GM13976 (cell line): ENCODE results near the gene RETN.

Source experiments
- DNase-seq: peaks from one replicate; pipeline ENCODE4 v3.0.0; 2012; ENCODE audit warnings: low spot score
- in situ Hi-C: fragments of 300-500 bp; cut with MboI; formaldehyde crosslinking; loops from one replicate; pipeline ENCODE4 v1.12.0; 2022; ENCODE audit warnings: low sequenced_read_pairs, mixed read lengths, inconsistent platforms; ENCODE audit not compliant: unreplicated experiment
- TF ChIP-seq, protein P1 (sequence below): IDR thresholded peaks from 2 replicates; pipeline ENCODE4 v1.5.1; 2012; ENCODE audit warnings: borderline replicate concordance, mild to moderate bottlenecking; ENCODE audit not compliant: insufficient read depth; ENCODE audit errors: extremely low read depth, missing control alignments, control extremely low read depth

Gene RETN

DNA sequence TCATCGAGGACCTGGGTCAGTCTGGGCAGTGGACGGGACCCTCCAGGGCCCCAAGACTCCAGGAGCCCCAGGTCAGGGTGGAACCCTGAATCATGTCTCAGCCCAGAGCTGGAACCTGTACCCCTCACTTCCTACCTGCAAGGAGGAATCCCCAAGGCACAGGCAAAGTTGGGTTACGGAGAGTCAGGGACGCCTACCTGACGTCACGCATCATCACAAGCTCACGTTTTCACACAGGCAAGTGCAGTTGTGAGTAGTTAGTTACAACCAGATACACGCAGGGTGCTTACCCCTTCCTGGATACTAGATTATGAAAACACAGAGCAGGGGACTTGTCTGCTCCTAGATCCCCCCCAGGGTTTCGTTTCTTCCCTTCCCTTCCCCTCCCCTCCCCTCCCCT, 1.9 kb downstream of the RETN start:
- no peak for DNase-seq
- in situ Hi-C loops = loop anchor here (25.0 kb wide), 1 partner anchor 308 kb away; no protein-coding TSS in a partner anchor
- TF ChIP-seq, protein P1, sequence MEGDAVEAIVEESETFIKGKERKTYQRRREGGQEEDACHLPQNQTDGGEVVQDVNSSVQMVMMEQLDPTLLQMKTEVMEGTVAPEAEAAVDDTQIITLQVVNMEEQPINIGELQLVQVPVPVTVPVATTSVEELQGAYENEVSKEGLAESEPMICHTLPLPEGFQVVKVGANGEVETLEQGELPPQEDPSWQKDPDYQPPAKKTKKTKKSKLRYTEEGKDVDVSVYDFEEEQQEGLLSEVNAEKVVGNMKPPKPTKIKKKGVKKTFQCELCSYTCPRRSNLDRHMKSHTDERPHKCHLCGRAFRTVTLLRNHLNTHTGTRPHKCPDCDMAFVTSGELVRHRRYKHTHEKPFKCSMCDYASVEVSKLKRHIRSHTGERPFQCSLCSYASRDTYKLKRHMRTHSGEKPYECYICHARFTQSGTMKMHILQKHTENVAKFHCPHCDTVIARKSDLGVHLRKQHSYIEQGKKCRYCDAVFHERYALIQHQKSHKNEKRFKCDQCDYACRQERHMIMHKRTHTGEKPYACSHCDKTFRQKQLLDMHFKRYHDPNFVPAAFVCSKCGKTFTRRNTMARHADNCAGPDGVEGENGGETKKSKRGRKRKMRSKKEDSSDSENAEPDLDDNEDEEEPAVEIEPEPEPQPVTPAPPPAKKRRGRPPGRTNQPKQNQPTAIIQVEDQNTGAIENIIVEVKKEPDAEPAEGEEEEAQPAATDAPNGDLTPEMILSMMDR = no peak

DNA sequence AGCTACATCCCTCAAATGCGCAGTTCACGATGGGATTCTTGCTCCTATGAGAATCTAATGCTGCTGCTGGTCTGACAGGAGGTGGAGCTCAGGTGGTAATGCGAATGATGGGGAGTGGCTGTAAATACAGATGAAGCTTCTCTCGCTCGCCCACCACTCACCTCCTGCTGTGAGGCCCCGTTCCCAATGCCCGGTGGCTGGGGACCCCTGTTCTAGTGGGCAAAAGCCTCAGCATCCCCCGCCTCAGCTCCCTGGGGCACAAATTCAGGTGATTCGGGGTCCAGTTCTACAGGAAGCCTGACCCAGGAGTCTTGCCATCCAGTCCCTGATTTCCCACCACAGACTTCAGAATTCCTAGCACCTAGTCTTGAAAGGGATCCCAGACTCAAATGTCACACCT, 3.7 kb downstream of the RETN start:
- TF ChIP-seq, protein P1 = no peak
- in situ Hi-C loops = loop anchor here (25.0 kb wide), 1 partner anchor 310 kb away; no protein-coding TSS in a partner anchor

DNA sequence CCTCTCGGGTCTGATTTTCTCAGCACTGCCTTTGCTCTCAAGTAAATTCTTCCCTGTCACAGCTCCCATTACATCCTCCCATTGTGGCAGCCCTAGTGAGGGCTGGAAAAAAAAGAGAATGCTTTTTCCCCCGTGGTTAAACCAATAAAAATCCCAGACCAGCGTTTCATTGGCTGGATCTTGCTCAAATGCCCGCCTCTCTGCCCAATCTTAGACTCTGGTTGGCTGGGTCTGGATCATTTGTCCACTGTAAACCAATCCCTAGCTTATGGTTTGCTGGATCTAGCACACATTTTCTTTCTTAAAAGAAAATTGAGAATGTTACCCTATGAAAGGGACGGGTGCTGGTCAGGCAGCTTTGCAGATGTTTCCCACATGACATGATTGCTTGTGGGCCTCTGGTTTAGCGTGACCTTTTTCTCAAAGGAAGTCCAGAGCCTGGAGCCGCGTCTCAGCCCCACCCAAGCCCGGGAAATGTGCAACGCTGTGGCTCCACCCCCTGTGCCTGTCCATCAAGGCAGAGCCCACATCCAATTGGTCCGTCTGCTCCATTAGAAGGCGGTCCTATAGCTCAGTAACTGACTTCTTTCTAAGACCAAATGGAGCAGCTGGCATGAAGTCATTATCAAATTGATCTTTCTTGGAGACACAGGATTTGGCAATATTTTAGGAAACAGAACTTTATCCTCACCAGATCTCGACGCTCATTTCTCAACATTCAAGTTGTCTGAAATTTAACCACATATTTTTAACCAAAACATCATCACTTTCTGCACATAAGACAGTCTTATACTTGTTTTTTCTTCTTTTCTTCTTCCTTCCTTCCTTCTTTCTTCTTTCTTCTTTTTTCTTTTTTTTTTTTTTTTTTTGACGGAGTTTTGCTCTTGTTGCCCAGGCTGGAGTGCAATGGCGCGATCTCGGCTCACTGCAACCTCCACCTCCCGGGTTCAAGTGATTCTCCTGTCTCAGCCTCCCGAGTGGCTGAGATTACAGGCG, 5.5 kb downstream of the RETN start:
- DNase-seq = peak; percentile 64
- TF ChIP-seq, protein P1 = no peak
- in situ Hi-C loops = loop anchor here (25.0 kb wide), 1 partner anchor 312 kb away; no protein-coding TSS in a partner anchor

More for the DNA sequence above, 3.7 kb downstream of the RETN start:
- no peak for DNase-seq

DNA sequence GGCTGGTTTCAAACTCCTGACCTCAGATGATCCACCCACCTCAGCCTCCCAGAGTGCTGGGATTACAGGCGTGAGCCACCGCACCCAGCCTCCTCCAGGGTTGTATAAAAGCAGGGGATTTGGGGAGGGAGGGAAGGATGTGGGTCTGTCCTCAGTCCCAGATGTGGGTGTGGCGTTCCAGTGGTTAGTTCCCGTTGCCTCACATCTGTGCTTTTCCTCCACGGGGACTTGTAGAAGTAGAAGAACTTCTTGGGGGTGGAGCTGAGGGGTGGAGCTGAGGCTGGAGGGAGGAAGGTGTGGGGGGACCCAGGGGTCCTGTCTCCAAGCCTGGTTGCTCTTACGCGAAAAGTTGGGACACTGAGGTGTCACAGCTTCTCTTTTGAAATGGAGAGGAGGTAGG, 7.5 kb downstream of the RETN start:
- in situ Hi-C loops = no loop called here
- no peak for DNase-seq
- TF ChIP-seq, protein P1 = no peak

DNA sequence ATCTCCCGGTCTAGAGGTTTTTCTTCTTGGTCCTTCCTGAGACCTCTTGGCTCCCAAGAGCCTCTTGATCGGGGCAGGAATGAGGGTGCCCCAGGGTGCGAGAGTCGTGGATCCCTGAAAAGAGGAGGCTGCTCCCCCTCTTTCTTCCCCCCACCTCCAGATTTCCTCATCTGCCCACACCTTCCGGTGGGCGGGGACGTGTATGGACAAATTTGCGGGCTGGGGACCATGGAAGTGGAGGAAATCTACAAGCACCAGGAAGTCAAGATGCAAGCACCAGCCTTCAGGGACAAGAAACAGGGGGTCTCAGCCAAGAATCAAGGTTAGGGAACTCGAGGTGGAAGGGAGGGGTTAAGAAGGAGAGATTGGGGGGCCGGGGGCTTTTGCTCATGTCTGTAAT, 8.0 kb downstream of the RETN start, which contains the start of gene MCEMP1:
TSS of gene MCEMP1 (plus strand) at position 237 of the 400 bp plus-strand sequence. CDS start at position 268, 31 bp downstream.
- in situ Hi-C loops = no loop called here
- DNase-seq = no peak
- TF ChIP-seq, protein P1 = no peak

DNA sequence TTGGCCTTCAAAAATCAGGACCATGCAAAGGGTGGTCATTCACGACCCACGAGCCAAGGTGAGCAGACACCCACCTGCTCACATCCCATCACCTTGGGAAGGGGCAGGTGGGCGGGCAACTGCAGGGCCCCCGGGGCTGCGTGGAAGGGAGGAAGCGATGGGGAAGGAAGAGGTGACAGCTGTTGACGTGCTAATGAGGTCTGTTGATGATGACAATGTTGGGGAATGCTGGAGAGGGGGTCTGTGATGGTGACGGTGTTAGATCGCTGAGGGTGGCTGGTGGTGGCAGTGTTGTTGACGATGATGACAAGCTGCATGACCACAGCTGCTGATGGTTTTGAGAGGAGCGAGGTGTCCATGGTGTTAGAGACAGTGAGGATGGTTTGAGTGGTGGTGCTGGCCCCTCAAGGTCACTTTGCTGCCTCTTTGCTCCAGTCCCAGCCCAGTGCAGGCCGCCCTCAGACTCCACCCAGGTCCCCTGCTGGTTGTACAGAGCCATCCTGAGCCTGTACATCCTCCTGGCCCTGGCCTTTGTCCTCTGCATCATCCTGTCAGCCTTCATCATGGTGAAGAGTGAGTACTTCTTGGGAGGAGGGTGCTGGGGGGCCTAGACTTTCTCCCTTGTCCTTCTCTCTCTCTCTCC, 8.9 kb downstream of the RETN start:
- DNase-seq = no peak
- TF ChIP-seq, protein P1 = no peak
- in situ Hi-C loops = no loop called here
